ENCODE results near the gene ATL1.
"Not testable (repeated sequence)": the region's sequence is repeated elsewhere in the genome, so short reads cannot be mapped to it uniquely, and the experiment has no call there.

ATL1 gene

DNA sequence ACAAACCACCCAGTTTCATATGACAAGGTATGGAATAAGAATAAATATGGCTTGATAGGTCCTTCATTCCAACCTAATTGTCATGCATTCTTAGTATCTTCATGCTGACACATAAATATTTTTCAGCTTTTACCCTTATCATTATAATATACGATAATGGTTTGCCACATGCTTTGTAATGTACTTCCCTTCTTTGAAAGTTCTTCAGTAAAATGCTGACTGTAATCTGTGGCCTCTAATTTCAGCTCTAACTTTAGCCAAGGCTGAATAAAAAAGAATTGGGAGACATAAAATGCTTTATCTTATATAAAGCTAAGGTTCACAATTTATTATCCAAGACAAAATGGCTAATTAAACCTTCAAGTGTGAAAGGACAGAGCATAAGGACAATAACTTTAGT is 24.9 kb upstream of the ATL1 start:
- no peak for DNase-seq

- not testable (repeated sequence) for DNase-seq
Measured at GRCh38 chr14:50538034-50538433, 21.9 kb upstream of the ATL1 start.

- DNase-seq: no peak
Measured at GRCh38 chr14:50539051-50539450, 20.9 kb upstream of the ATL1 start.

GRCh38 chr14:50541159-50541567 is 18.8 kb upstream of the ATL1 start:
- DNase-seq: no peak

- peak in 1 of 2 experiments; percentile 20 for DNase-seq
Measured at GRCh38 chr14:50542941-50543418, 17.0 kb upstream of the ATL1 start.

GRCh38 chr14:50544911-50545310 is 15.0 kb upstream of the ATL1 start:
- DNase-seq: no peak

DNA sequence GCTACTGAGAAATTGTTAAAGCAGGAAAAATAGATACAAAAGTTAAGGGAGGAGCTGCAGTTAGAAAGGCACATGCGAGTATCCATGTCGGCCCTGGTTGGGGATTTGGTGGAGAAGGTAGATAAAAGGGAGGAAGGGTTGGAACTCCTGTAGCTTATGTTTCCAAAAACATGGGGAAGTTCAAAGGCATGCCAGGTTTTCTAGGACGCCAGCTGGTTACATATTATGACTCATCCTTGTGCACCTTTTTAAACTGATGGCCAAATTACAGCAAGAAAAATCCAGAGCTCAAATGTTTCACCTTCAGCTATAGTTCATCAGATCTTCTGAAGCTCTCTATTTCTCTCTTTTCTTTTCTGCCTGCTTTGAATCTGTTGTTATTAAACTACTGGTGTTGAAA is 14.3 kb upstream of the ATL1 start:
- no peak for DNase-seq

- DNase-seq: no peak
Measured at GRCh38 chr14:50550294-50550693, 9.7 kb upstream of the ATL1 start.

- no peak for DNase-seq
Measured at GRCh38 chr14:50551877-50552276, 8.1 kb upstream of the ATL1 start.

GRCh38 chr14:50552796-50553195 is 7.1 kb upstream of the ATL1 start:
- not testable (repeated sequence) for DNase-seq

- DNase-seq: peak; percentile 64 to 72
Measured at GRCh38 chr14:50560931-50561285, 963 bp downstream of the ATL1 start.

GRCh38 chr14:50562841-50563240 is 2.9 kb downstream of the ATL1 start:
- DNase-seq: no peak

DNA sequence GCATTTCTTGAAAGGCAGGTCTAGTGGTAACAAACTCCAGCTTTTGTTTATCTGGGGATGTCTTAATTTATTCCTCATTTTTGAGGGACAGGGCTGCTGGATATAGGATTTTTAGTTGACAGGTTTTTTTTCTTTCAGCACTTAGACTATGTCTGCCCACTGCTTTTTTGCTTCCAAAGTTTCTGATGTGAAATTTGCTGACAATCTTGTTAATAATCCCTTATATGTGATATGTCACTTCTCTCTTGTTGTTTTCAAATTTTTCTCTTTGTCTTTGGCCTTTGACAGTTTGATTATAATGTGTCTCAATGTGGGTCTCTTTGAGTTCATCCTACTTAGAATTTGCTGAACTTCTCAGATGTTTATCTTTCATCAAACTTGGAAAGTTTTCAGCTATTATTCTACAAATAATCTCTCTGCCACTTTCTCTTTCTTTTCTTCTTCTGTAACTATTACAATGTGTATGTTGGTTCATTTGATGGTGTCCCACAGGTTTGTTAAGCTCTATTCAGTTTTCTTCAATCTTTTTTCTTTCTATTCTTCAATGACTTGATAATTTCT is 9.8 kb downstream of the ATL1 start:
- DNase-seq: no peak

DNA sequence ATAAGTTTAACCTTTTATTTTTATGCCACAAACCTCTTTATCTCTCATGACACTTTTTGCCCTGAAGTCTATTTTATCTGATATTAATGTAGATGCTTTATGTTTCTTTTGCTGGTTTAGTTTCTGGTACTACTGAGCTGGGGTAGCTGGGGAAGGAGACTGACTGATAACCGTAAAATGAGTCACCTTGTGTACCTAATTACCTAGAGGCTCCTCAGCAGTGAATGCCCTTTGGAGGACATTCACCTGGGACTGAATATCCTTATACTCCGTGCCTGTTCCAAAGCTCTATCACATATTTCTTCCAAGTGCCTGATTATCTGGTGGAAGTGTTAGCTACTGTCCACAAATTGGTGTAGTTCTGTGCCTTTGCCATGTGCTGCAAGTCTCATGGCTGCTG is 13.9 kb downstream of the ATL1 start:
- no peak for DNase-seq

GRCh38 chr14:50575769-50576168 is 15.8 kb downstream of the ATL1 start:
- no peak for DNase-seq

DNA sequence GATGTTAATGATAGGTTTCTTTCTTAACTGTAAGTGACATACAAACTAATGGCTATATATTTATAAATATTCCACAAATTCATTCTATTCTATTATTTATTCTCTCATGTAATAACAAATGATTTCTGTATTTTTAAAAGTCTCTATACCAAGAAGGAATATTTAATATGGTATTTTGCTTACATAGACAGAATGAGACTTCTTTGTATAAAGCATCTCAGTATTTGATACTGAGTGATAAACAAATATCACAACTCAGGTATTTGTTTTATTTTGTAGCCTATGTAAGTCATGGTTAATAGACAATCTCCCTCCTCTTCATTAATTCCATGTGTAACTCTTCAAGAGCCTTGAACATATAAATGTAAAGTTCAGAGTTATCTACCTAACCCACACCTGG is 18.0 kb downstream of the ATL1 start:
- DNase-seq: no peak

GRCh38 chr14:50578433-50578832 is 18.5 kb downstream of the ATL1 start:
- DNase-seq: no peak

DNA sequence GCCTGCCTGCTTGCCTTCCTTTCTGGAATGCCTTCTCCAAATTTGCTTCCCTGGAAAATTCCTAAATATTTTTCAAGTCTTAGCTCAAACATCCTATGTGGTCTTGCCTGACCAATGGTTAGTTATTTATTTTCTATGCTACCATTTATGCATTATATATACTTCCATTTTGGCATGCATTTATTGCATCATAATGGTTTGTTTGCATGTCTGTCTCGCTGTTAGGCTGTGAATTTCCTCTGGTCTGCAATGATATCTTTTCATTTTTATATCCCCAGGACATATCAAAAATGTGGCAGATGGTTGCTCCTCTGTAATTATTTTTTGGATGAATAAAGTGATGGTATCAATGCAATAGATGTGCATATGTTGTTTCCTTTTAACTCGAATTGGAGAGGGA is 30.5 kb downstream of the ATL1 start:
- no peak for DNase-seq

GRCh38 chr14:50594577-50595316 is 34.8 kb downstream of the ATL1 start:
- no peak for DNase-seq

- DNase-seq: no peak
Measured at GRCh38 chr14:50598765-50599164, 38.8 kb downstream of the ATL1 start.

- DNase-seq: no peak
Measured at GRCh38 chr14:50599700-50600444, 39.9 kb downstream of the ATL1 start.

DNA sequence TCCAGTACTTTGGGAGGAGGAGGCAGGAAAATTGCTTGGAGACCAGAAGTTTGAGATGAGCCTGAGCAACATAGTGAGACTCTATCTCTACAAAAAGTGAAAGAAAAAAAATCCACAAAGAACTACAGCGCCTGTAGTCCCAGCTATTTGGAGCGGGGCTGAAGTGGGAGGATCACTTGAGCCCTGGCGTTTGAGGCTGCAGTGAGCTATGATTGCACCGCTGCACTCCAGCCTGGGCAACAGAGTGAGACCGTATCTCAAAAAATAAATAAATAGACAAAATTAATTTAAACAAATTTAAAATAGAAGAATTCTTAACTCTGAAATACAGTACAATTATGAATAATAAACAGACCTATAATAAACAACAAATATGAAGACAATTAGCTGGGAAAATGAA is 40.9 kb downstream of the ATL1 start:
- DNase-seq: no peak

GRCh38 chr14:50601394-50601793 is 41.4 kb downstream of the ATL1 start:
- no peak for DNase-seq

- DNase-seq: no peak
Measured at GRCh38 chr14:50602035-50602434, 42.1 kb downstream of the ATL1 start.
